Endothelial cell of umbilical vein (primary cell): ENCODE results near the gene MUC4. TPM values are rescaled to one million over a fixed set of nuclear protein-coding genes. Genes with fewer than 3 reads are reported as not detected.

ENCODE experiments used
- BruUV-seq: library from RNA; stranded (reverse); fragments of 400-500 nt; replicated peaks from 2 replicates; lab custom pipeline; 2021; lab: Mats Ljungman, UMichigan
- CTCF ChIA-PET: fragments of 300-600, 350-600 bp; sonication (Branson Sonifier 250); formaldehyde crosslinking; loops from one replicate; lab custom pipeline; 2021; ENCODE audit warnings: antibody characterized with exemption, inconsistent platforms; lab: Charles Lee
- POLR2A ChIA-PET: fragments of 300-600, 350-600 bp; sonication (Branson Sonifier 250); formaldehyde crosslinking; loops from one replicate; lab custom pipeline; 2021; ENCODE audit warnings: antibody characterized with exemption, inconsistent platforms; lab: Charles Lee
- DNase-seq: peaks from one replicate; pipeline ENCODE4 v3.0.0-alpha.2; 2011; ENCODE audit warnings: low read depth, low spot score
- FAIRE-seq: peaks from 2 replicates; lab custom pipeline; 2011; peaks lifted over from hg19 to GRCh38; lab: Jason Lieb, UNC
- H2AFZ ChIP-seq: 2 replicates; pipeline ENCODE4 v1.6.0; 2012; ENCODE audit warnings: low read depth, low read length, control low read depth, inconsistent platforms
- H3K27ac ChIP-seq: 2 replicates; pipeline ENCODE4 v1.5.1; 2011; ENCODE audit warnings: low read depth, mild to moderate bottlenecking, control low read depth, low read length, moderate library complexity; ENCODE audit not compliant: insufficient read depth
- H3K27me3 ChIP-seq, 2 experiments: 2 replicates each; pipeline versions ENCODE4 v1.6.0 to v1.6.1; 2011; ENCODE audit warnings: low read length in 2 of 2, mixed read lengths in 1 of 2; ENCODE audit not compliant: control insufficient read depth in 2 of 2, insufficient read depth in 2 of 2
- H3K36me3 ChIP-seq, 2 experiments: 2 replicates in 1 of 2; 3 replicates in 1 of 2; pipeline ENCODE4 v1.5.1; 2011; ENCODE audit warnings: low read length in 2 of 2, mild to moderate bottlenecking in 1 of 2, moderate library complexity in 1 of 2; ENCODE audit not compliant: control insufficient read depth in 2 of 2, insufficient read depth in 2 of 2; ENCODE audit errors: extremely low read depth in 1 of 2
- H3K4me1 ChIP-seq: 3 replicates; pipeline ENCODE4 v1.5.1; 2011; ENCODE audit warnings: mild to moderate bottlenecking, low read length; ENCODE audit not compliant: control insufficient read depth, insufficient read depth; ENCODE audit errors: extremely low read depth
- H3K4me2 ChIP-seq: 2 replicates; pipeline ENCODE4 v1.6.1; 2011; ENCODE audit warnings: low read length, control low read depth, mixed read lengths; ENCODE audit not compliant: insufficient read depth
- H3K4me3 ChIP-seq, 3 experiments: fragments of 200-600 bp in 1 of 3; sonication (generic), shearing (Covaris generic) in 1 of 3; replicated peaks in 1 of 3; 2 replicates each; pipeline ENCODE4 v1.5.1; 2011 to 2016; ENCODE audit warnings: control low read depth in 3 of 3, low read length in 3 of 3, mild to moderate bottlenecking in 2 of 3, inconsistent platforms in 1 of 3, low read depth in 1 of 3, moderate library complexity in 1 of 3; ENCODE audit not compliant: insufficient read depth in 1 of 3
- H3K79me2 ChIP-seq: 2 replicates; pipeline ENCODE4 v1.6.0; 2012; ENCODE audit warnings: low read length, inconsistent platforms; ENCODE audit not compliant: control insufficient read depth, insufficient read depth
- H3K9ac ChIP-seq: replicated peaks from 2 replicates; pipeline ENCODE3; 2011; ENCODE audit warnings: low read length, control low read depth; ENCODE audit not compliant: insufficient read depth; ENCODE audit errors: extremely low read depth
- H3K9me1 ChIP-seq: replicated peaks from 3 replicates; pipeline ENCODE4 v1.6.0; 2011; ENCODE audit warnings: mild to moderate bottlenecking, low read length; ENCODE audit not compliant: control insufficient read depth, insufficient read depth; ENCODE audit errors: extremely low read depth
- H3K9me3 ChIP-seq: replicated peaks from 2 replicates; pipeline ENCODE4 v1.5.1; 2012; ENCODE audit warnings: low read length, inconsistent platforms; ENCODE audit not compliant: control insufficient read depth, insufficient read depth
- H4K20me1 ChIP-seq: replicated peaks from 2 replicates; pipeline ENCODE3; 2011; ENCODE audit warnings: mild to moderate bottlenecking, low read length; ENCODE audit not compliant: control insufficient read depth, insufficient read depth; ENCODE audit errors: extremely low read depth
- EZH2 ChIP-seq: IDR thresholded peaks from 2 replicates; pipeline ENCODE4 v1.6.1; 2012; ENCODE audit warnings: borderline replicate concordance, low read depth, mild to moderate bottlenecking, moderate library complexity, low read length, inconsistent platforms; ENCODE audit not compliant: severe bottlenecking
- FOS ChIP-seq: IDR thresholded peaks from 2 replicates; pipeline ENCODE4 v1.6.1; 2011; ENCODE audit warnings: mild to moderate bottlenecking, low read length, moderate library complexity, borderline replicate concordance; ENCODE audit not compliant: insufficient read depth
- GATA2 ChIP-seq: IDR thresholded peaks from 2 replicates; pipeline ENCODE4 v1.7.0; 2011; ENCODE audit warnings: low read depth, mild to moderate bottlenecking, moderate library complexity, mixed read lengths, low read length; ENCODE audit not compliant: insufficient read length, insufficient read depth
- JUN ChIP-seq: IDR thresholded peaks from 2 replicates; pipeline ENCODE4 v1.6.1; 2011; ENCODE audit warnings: borderline replicate concordance, low read depth; ENCODE audit not compliant: insufficient read length, insufficient read depth
- MYC ChIP-seq: IDR thresholded peaks from one replicate; pipeline ENCODE4 v1.6.1; 2011; ENCODE audit warnings: mild to moderate bottlenecking, low read depth, low read length
- POLR2A ChIP-seq: IDR thresholded peaks from 2 replicates; pipeline ENCODE4 v1.6.1; 2012; ENCODE audit warnings: low read depth, mild to moderate bottlenecking, control low read depth, low read length
- POLR2AphosphoS5 ChIP-seq: IDR thresholded peaks from 2 replicates; pipeline ENCODE4 v1.6.1; 2012; ENCODE audit warnings: low read depth, mild to moderate bottlenecking, control low read depth, low read length, moderate library complexity; ENCODE audit not compliant: insufficient read depth
- dilution Hi-C: fragments of 300-500 bp; cut with MboI; formaldehyde crosslinking; loops from one replicate; pipeline ENCODE4 v1.15.0; 2019; ENCODE audit warnings: low sequenced_read_pairs; ENCODE audit not compliant: extremely low pct_ligation_motif_present
- intact Hi-C: fragments of 100-400 bp; cut with micrococcal nuclease; formaldehyde crosslinking; loops from one replicate; pipeline ENCODE4 v1.10.0; 2022
- polyA plus RNA-seq, 4 experiments: library from polyadenylated mRNA; depleted of rRNA in 3 of 4; stranded (reverse) in 3 of 4; unstranded in 1 of 4; fragments of >200 nt; gene quantifications; 2 replicates each; pipeline versions ENCODE4 v1.2.1 to v1.2.3, GENCODE V29; 2011 to 2012; ENCODE audit warnings: missing spikeins in 1 of 4
- total RNA-seq: library from RNA; stranded (reverse); gene quantifications from 2 replicates; pipeline ENCODE4 v1.2.3, GENCODE V29; 2021
- TF ChIP-seq, protein P1 (sequence below), 2 donors: IDR thresholded peaks; 1 replicate in 1 of 2; 2 replicates in 1 of 2; pipeline ENCODE4 v1.5.1; 2011; ENCODE audit warnings: low read length in 2 of 2, mild to moderate bottlenecking in 2 of 2, moderate library complexity in 2 of 2, control low read depth in 1 of 2, inconsistent platforms in 1 of 2, low read depth in 1 of 2; ENCODE audit not compliant: insufficient read depth in 1 of 2; ENCODE audit errors: extremely low read depth in 1 of 2
- TF ChIP-seq, protein P2 (sequence below): IDR thresholded peaks from 2 replicates; pipeline ENCODE4 v1.6.1; 2011; ENCODE audit not compliant: insufficient read depth, insufficient read length

Gene MUC4
- total and polyA plus RNA-seq, 2 donors (not counting 3 experiments of a cell fraction or from before 2014, with no cell fraction given) = 0.04 TPM; not detected in 1

DNA sequence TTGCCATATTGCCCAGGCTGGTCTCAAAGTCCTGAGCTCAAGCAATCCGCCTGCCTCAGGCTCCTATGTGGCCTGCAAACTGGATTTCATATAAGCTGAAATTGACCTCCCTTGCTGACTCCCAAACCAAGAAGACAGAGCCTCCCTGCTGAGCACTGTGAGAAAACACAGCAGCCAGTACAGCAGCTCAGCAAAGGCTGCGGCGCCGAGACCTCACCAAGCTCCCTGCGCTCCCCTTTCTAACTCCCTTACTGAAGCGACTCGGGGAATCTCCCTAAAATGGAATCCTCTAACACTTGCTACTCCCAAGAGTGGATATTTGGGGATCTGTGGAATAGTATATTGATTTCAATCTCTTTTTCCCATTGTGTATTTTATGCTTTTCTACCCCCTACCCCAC is 56.3 kb downstream of the MUC4 start:
- ChIA-PET POLR2A (no interaction called here), CTCF (interaction anchor here (1.2 kb wide), 1 partner anchor 94 kb away, joined by 3 read pairs; no protein-coding TSS in a partner anchor)
- H3K79me2 ChIP-seq = no peaks in the 10 kb centered on the region
- no peaks in the 10 kb centered on the region for H3K36me3 ChIP-seq
- BruUV-seq = no TSS peak
- DNase-seq = no peak
- H3K27ac ChIP-seq = no peak overlapping the region
- H4K20me1 ChIP-seq = no peaks in the 10 kb centered on the region
- no peaks in the 10 kb centered on the region for H3K9me1 ChIP-seq
- H3K4me2 ChIP-seq = no peak overlapping the region
- TF ChIP-seq JUN (no peak), EZH2 (no peak), POLR2AphosphoS5 (no peak), MYC (no peak), GATA2 (no peak), POLR2A (no peak), FOS (no peak)
- TF ChIP-seq, protein P1, sequence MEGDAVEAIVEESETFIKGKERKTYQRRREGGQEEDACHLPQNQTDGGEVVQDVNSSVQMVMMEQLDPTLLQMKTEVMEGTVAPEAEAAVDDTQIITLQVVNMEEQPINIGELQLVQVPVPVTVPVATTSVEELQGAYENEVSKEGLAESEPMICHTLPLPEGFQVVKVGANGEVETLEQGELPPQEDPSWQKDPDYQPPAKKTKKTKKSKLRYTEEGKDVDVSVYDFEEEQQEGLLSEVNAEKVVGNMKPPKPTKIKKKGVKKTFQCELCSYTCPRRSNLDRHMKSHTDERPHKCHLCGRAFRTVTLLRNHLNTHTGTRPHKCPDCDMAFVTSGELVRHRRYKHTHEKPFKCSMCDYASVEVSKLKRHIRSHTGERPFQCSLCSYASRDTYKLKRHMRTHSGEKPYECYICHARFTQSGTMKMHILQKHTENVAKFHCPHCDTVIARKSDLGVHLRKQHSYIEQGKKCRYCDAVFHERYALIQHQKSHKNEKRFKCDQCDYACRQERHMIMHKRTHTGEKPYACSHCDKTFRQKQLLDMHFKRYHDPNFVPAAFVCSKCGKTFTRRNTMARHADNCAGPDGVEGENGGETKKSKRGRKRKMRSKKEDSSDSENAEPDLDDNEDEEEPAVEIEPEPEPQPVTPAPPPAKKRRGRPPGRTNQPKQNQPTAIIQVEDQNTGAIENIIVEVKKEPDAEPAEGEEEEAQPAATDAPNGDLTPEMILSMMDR (IDR thresholded peaks at IDR 0.05; ENCODE audit: extremely low read depth in 1 of 2, insufficient read depth in 1 of 2, low read depth in 1 of 2, low read length in 2 of 2) = no peak
- TF ChIP-seq, protein P2, sequence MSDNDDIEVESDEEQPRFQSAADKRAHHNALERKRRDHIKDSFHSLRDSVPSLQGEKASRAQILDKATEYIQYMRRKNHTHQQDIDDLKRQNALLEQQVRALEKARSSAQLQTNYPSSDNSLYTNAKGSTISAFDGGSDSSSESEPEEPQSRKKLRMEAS = no peak
- no peaks in the 10 kb centered on the region for H3K9me3 ChIP-seq
- intact Hi-C loops = no loop called here
- H2AFZ ChIP-seq = no peak overlapping the region
- FAIRE-seq = no peak
- no peak overlapping the region for H3K4me3 ChIP-seq
- dilution Hi-C loops = no loop called here
- no peak overlapping the region for H3K9ac ChIP-seq
- H3K4me1 ChIP-seq = peaks cover 6% of the 10 kb centered on the region
- H3K27me3 ChIP-seq = peaks cover 4 to 5% of the 10 kb centered on the region in 2 experiments
